22Rv1 (cell line): ENCODE measurements around the gene AMOT.

Experiments
- ZFX ChIP-seq: fragments of 450-650 bp; IDR thresholded peaks from 2 replicates; pipeline ENCODE4 v1.6.1; 2017; ENCODE audit warnings: antibody characterized with exemption, borderline replicate concordance
- TF ChIP-seq, protein P1 (sequence below): fragments of 450-650 bp; IDR thresholded peaks from 2 replicates; pipeline ENCODE4 v1.5.1; 2017; ENCODE audit warnings: mild to moderate bottlenecking

DNA sequence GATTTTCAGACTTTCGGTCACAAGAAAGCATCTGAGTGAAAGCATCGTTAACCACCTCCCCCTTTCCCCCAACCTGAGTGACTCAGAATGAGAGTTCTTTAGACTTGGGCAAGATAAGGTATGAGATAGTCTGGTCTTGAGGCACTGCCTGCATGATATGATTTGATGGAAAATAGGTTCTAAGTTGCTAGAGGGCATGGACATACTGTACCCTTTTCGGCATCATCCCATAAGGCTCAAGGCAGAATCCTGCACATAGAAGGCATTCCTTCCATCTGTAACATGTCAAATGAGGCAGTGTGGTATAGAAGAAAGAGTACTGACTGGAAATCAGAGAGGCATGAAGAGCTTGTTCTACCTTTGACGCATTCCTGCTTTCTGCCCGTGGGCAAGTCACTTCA is 16.8 kb upstream of the AMOT start:
- TF ChIP-seq, protein P1, sequence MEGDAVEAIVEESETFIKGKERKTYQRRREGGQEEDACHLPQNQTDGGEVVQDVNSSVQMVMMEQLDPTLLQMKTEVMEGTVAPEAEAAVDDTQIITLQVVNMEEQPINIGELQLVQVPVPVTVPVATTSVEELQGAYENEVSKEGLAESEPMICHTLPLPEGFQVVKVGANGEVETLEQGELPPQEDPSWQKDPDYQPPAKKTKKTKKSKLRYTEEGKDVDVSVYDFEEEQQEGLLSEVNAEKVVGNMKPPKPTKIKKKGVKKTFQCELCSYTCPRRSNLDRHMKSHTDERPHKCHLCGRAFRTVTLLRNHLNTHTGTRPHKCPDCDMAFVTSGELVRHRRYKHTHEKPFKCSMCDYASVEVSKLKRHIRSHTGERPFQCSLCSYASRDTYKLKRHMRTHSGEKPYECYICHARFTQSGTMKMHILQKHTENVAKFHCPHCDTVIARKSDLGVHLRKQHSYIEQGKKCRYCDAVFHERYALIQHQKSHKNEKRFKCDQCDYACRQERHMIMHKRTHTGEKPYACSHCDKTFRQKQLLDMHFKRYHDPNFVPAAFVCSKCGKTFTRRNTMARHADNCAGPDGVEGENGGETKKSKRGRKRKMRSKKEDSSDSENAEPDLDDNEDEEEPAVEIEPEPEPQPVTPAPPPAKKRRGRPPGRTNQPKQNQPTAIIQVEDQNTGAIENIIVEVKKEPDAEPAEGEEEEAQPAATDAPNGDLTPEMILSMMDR, result no peak
- TF ChIP-seq ZFX, result no peak
